ENCODE measurements around the gene PSMG2. TPM values are rescaled to one million over a fixed set of nuclear protein-coding genes. Genes with fewer than 3 reads are reported as not detected.

The PSMG2 gene
- polyA plus RNA-seq, 1 donor from 2014 or later = 95.7 TPM

DNA sequence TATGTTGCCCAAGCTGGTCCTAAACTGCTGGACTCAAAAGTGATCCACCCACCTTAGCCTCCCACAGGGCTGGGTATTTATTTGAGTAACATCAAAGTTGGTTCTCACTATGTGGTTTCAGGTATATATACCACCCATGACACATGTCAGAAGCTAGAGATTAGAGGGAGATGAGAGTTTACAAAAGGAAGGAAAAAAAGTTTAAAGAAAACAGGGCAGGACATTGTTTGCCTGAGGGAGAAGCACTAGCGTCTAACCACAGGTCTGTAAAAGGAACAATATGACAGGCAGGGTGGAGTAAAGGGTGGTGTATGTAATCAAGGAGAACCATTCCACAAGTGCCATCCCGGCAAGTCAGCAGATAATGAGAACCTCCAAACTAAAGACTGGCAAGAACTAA, 8.8 kb upstream of the PSMG2 start:
- no peak overlapping the region for H3K4me3 Mint-ChIP-seq
- H3K27ac Mint-ChIP-seq = no peak overlapping the region

DNA sequence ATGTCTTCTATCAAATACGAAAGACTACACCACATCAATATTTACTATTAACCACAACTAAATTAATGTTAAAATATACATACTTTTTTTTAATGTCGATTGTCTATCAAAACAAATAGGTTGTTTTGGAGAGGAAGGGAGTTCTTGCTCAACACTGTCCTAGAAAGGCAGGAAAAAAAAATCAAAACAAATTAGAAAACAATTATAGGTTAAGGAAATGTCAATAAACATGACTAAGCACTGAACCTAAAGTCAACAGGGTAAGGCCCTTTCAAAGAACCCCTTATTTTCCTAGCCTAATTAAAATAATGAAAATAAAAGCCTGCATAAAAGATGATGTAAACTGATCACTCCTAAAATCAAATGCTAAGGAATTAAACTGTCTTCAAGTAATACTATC, 3.1 kb upstream of the PSMG2 start:
- Mint-ChIP-seq H3K27ac (peak overlapping the region in 1 of 3 donors; percentile 13), H3K4me3 (peak overlapping the region in 1 of 4 donors; percentile 100), H3K4me1 (peaks cover 24 to 42% (median 25%) of the 10 kb centered on the region in 3 donors), H3K9me3 (no peaks in the 10 kb centered on the region), H3K36me3 (peaks cover 3% of the 10 kb centered on the region), H3K27me3 (no peaks in the 10 kb centered on the region)

More for the DNA sequence above, 8.8 kb upstream of the PSMG2 start:
- H3K27me3 Mint-ChIP-seq = no peaks in the 10 kb centered on the region
- peaks cover 0 to 5% (median 1%) of the 10 kb centered on the region in 3 donors for H3K4me1 Mint-ChIP-seq
- H3K36me3 Mint-ChIP-seq = peaks cover 4% of the 10 kb centered on the region
- H3K9me3 Mint-ChIP-seq = no peaks in the 10 kb centered on the region

DNA sequence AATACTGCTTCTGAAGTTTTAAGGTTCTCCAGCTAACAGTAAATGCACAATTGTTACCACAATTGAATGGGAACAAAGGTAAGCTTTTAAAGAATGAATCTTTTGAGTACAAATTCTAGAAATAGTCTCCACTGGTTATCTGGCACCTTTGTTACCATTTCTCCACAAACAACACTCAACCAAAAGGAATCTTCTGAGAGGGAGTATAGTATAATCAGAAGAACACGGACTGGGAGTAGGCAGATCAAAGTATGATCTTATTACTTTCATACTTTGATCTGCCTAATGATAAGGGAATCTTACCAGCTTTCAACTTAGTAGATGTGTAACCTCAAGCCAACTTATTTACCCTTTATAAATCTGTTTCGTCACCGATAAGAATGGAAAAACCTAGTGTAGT, 1.7 kb upstream of the PSMG2 start:
- H3K36me3 Mint-ChIP-seq = peaks cover 1% of the 10 kb centered on the region
- peak overlapping the region; percentile 96 to 100 (median 99) for H3K4me3 Mint-ChIP-seq
- H3K27me3 Mint-ChIP-seq = no peaks in the 10 kb centered on the region
- H3K27ac Mint-ChIP-seq = peak overlapping the region; percentile 100
- no peaks in the 10 kb centered on the region for H3K9me3 Mint-ChIP-seq
- peaks cover 32 to 51% (median 32%) of the 10 kb centered on the region in 3 donors for H3K4me1 Mint-ChIP-seq

DNA sequence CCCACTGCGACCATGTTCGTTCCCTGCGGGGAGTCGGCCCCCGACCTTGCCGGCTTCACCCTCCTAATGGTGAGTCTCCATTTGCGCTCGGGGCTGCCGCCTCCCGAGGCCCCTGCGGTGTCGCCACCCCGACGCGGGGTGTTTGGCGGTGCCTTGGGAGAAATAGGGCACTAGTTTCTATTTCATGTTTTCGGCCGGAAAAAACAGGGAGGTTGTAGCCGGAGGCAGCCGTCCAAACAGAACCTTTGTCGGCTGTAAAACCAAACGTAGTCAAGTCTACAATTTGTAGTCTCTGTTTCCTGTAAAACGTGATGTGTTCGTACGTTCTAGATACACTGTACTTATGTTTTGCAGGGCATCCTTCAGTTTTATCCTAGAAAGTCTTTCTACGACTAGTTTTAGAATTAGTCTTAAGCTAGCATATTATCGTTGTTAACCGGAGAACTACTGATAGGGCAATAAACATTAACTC, 290 bp downstream of the PSMG2 start:
- no peaks in the 10 kb centered on the region for H3K9me3 Mint-ChIP-seq
- peaks cover 32 to 51% (median 34%) of the 10 kb centered on the region in 3 donors for H3K4me1 Mint-ChIP-seq
- no peaks in the 10 kb centered on the region for H3K27me3 Mint-ChIP-seq
- peak overlapping the region; percentile 100 for H3K27ac Mint-ChIP-seq
- H3K36me3 Mint-ChIP-seq = no peaks in the 10 kb centered on the region
- peak overlapping the region; percentile 96 to 100 (median 99) for H3K4me3 Mint-ChIP-seq

DNA sequence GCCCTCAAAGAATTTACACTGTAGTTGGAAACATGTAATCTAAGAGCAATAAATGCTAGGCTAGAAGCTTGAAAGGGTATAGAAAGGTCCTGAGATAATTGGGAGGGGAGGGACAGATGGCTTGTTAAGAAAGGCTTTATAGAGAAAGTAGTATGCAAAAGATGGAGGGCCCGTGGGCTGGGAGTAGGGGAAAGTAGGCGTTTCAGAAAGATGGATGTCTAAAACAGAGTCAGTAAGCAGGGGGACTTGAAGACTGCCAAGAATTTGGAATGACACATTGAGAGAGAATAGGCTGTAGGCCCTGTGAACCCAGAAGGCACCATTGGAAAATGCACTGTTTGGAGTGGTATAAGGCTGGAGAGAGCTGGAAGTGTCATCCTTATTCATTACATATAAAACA, 822 bp downstream of the PSMG2 start:
- Mint-ChIP-seq H3K4me3 (peak overlapping the region; percentile 96 to 100 (median 99)), H3K36me3 (no peaks in the 10 kb centered on the region), H3K9me3 (no peaks in the 10 kb centered on the region)

GRCh38 chr18:12711446-12711845, 8.6 kb downstream of the PSMG2 start:
- H3K4me3 Mint-ChIP-seq = peak overlapping the region in 1 of 4 donors; percentile 32
- no peaks in the 10 kb centered on the region for H3K36me3 Mint-ChIP-seq
- H3K9me3 Mint-ChIP-seq = no peaks in the 10 kb centered on the region
- peaks cover 0 to 3% (median 0%) of the 10 kb centered on the region in 3 donors for H3K4me1 Mint-ChIP-seq
- no peak overlapping the region for H3K27ac Mint-ChIP-seq
- no peaks in the 10 kb centered on the region for H3K27me3 Mint-ChIP-seq

More for the DNA sequence above, 822 bp downstream of the PSMG2 start:
- H3K4me1 Mint-ChIP-seq = peaks cover 32 to 51% (median 34%) of the 10 kb centered on the region in 3 donors
- H3K27ac Mint-ChIP-seq = peak overlapping the region; percentile 100
- H3K27me3 Mint-ChIP-seq = no peaks in the 10 kb centered on the region

GRCh38 chr18:12721495-12722275, 18.8 kb downstream of the PSMG2 start:
- Mint-ChIP-seq H3K4me1 (peaks cover 0 to 2% (median 0%) of the 10 kb centered on the region in 3 donors), H3K4me3 (no peak overlapping the region), H3K27ac (peak overlapping the region in 1 of 3 donors; percentile 23), H3K27me3 (no peaks in the 10 kb centered on the region), H3K36me3 (no peaks in the 10 kb centered on the region), H3K9me3 (no peaks in the 10 kb centered on the region)

GRCh38 chr18:12722731-12723130, 19.9 kb downstream of the PSMG2 start:
- H3K27ac Mint-ChIP-seq = no peak overlapping the region
- H3K9me3 Mint-ChIP-seq = no peaks in the 10 kb centered on the region
- H3K36me3 Mint-ChIP-seq = no peaks in the 10 kb centered on the region
- H3K4me3 Mint-ChIP-seq = no peak overlapping the region
- H3K27me3 Mint-ChIP-seq = no peaks in the 10 kb centered on the region
- no peaks in the 10 kb centered on the region for H3K4me1 Mint-ChIP-seq

- Mint-ChIP-seq H3K27ac (no peak overlapping the region), H3K4me3 (no peak overlapping the region), H3K27me3 (no peaks in the 10 kb centered on the region), H3K36me3 (no peaks in the 10 kb centered on the region), H3K4me1 (no peaks in the 10 kb centered on the region), H3K9me3 (no peaks in the 10 kb centered on the region)
These were observed 23.5 kb downstream of the PSMG2 start for GRCh38 chr18:12726331-12726730.

DNA sequence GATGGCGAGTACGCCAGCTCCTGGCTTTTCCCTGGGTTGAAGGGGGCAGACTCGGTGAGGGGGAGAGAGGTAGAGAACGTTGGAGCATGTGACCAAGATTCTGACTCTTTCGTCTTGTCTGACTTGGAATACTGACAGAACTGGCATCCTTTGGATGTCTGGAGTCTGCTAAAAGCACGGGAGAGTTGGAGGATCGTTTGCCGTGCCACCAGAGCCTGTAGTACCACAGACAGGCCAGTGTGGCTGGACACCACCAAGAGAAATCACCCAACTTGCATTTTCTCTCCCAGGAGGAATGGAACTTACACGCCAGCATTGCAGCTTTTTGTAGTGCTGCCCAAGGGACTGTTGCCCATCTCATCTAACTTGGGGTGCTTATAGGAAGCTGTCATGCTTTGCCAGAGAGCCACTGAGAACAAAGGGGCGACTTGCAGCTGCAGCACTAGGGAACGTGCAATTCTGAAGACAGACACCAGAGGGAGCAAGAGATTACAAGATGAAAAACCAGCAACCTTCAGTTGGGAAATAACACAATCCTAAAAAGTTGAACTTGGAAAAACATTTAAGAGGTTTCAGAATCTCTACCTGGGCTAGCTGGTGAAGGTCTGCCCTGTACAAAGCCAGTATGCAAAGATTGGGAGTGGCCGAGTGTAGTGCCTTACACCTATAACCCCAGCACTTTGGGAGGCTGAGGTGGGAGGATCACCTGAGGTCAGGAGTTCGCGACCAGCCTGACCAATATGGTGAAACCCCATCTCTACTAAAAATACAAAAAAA, 24.1 kb downstream of the PSMG2 start:
- H3K4me1 Mint-ChIP-seq = no peaks in the 10 kb centered on the region
- no peak overlapping the region for H3K4me3 Mint-ChIP-seq
- H3K27me3 Mint-ChIP-seq = no peaks in the 10 kb centered on the region
- no peaks in the 10 kb centered on the region for H3K9me3 Mint-ChIP-seq
- H3K36me3 Mint-ChIP-seq = no peaks in the 10 kb centered on the region
- no peak overlapping the region for H3K27ac Mint-ChIP-seq

DNA sequence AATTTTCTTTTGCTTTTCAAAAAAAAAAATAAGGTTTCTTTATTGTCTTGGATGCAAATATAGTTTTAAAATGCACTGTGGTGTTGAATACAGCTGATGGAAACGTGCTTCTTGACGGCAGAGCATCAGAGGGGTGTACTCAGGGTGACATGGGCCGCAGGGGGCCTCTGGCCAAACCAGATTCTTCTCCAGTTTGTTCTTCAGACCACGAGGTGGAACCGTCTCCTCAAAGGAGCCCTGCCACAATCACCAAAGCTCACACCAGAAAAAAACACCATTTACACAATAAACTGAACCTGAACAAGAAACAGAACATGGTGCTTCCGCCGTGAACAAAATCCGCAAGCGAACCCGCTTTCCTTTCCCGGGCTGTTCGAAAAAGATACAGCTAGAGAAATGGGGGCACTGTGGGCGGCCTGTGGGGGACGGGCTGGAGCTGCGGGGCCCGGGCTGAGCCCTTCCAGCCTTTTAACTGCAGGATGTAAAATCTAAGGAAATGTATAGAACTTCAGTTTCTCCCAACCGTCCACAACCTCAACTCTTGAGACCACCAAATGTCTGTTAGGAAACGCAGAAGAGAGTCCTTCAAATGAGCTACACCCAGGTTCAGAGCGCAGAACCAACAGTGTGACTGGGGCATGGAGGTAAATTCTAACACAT, 34.5 kb downstream of the PSMG2 start:
- Mint-ChIP-seq H3K9me3 (no peaks in the 10 kb centered on the region), H3K4me1 (no peaks in the 10 kb centered on the region), H3K4me3 (no peak overlapping the region), H3K27me3 (no peaks in the 10 kb centered on the region), H3K36me3 (no peaks in the 10 kb centered on the region), H3K27ac (no peak overlapping the region)

DNA sequence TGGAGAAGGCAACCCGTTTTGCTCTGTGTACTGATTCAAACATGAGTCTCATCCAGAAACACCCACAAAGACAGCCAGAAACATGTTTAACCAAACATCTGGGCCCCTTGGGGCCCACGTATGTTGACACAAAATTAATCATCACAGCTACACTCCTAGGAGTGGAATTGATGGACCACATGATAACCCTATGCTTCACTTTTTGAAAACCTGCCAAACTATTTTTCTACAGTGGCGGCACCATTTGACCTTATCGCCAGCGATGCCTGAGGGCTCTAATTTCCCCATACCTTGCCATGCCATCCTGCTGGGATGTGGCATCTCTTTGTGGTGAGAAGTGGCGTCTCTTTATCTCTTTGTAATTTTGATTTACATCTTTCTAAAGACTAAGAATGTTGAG, 38.5 kb downstream of the PSMG2 start:
- peaks cover 0 to 2% (median 2%) of the 10 kb centered on the region in 3 donors for H3K4me1 Mint-ChIP-seq
- H3K4me3 Mint-ChIP-seq = no peak overlapping the region
- H3K27ac Mint-ChIP-seq = no peak overlapping the region
- no peaks in the 10 kb centered on the region for H3K9me3 Mint-ChIP-seq
- peaks cover 2% of the 10 kb centered on the region for H3K27me3 Mint-ChIP-seq
- H3K36me3 Mint-ChIP-seq = no peaks in the 10 kb centered on the region

DNA sequence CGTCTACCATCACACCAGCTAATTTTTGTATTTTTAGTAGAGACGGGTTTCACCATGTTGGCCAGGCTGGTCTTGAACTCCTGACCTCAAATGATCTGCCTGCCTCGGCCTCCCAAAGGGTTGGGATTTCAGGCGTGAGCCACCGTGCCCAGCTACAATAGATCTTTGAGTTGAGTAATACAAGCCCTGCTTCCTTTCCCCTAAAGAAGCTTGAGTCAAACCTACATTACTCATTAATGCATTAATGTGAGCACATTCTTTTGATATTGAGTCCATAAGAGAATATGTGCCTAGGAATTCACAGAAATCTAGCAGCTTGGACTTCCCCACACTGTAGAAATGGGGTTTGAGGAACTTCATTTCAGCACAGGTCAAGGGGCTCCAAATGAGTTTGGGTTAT, 39.6 kb downstream of the PSMG2 start:
- H3K27me3 Mint-ChIP-seq = peaks cover 2% of the 10 kb centered on the region
- no peaks in the 10 kb centered on the region for H3K9me3 Mint-ChIP-seq
- peaks cover 0 to 2% (median 2%) of the 10 kb centered on the region in 3 donors for H3K4me1 Mint-ChIP-seq
- H3K27ac Mint-ChIP-seq = no peak overlapping the region
- no peak overlapping the region for H3K4me3 Mint-ChIP-seq
- no peaks in the 10 kb centered on the region for H3K36me3 Mint-ChIP-seq

GRCh38 chr18:12744103-12744502, 41.3 kb downstream of the PSMG2 start:
- Mint-ChIP-seq H3K9me3 (no peaks in the 10 kb centered on the region), H3K36me3 (no peaks in the 10 kb centered on the region), H3K4me3 (no peak overlapping the region), H3K27me3 (peaks cover 9% of the 10 kb centered on the region), H3K4me1 (peaks cover under 1 to 5% (median 4%) of the 10 kb centered on the region in 3 donors), H3K27ac (no peak overlapping the region)

Measured in IgD-negative memory B cell (primary cell).